Measurements from ENCODE around the gene TMEM161A. TPM values are rescaled to one million over a fixed set of nuclear protein-coding genes. Genes with fewer than 3 reads are reported as not detected.

The TMEM161A gene
- total RNA-seq, 1 donor = 9.3 TPM

DNA sequence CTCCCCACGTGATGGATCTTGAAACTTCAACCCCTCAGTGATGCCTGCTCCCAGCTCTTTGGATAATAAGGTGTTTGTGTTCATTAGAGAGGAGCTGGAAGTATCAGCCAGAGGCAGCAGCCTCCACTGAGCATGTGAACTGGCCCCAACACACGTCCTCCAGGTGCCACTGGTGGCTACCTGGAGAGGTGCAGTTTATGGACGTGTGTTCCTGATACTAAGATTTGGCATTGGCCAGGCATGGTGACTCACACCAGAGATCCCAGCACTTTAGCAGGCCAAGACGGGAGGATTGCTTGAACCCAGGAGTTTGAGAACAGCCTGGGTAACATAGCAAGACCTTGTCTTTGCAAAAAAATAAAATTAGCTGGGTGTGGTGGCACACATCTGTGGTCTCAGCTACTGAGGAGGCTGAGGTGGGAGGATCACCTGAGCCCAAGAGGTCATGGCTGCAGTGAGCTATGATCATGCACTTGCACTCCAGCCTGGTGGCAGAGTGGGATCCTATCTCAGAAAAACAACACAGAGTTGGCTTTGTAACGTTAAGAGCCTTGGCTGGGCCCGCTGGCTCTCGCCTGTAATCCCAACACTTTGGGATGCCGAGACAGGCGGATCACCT is 40.1 kb downstream of the TMEM161A start:
- TF ChIP-seq, protein P1, sequence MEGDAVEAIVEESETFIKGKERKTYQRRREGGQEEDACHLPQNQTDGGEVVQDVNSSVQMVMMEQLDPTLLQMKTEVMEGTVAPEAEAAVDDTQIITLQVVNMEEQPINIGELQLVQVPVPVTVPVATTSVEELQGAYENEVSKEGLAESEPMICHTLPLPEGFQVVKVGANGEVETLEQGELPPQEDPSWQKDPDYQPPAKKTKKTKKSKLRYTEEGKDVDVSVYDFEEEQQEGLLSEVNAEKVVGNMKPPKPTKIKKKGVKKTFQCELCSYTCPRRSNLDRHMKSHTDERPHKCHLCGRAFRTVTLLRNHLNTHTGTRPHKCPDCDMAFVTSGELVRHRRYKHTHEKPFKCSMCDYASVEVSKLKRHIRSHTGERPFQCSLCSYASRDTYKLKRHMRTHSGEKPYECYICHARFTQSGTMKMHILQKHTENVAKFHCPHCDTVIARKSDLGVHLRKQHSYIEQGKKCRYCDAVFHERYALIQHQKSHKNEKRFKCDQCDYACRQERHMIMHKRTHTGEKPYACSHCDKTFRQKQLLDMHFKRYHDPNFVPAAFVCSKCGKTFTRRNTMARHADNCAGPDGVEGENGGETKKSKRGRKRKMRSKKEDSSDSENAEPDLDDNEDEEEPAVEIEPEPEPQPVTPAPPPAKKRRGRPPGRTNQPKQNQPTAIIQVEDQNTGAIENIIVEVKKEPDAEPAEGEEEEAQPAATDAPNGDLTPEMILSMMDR (IDR thresholded peaks at IDR 0.05; ENCODE audit: insufficient read depth, low read length) = no peak
- H3K4me3 ChIP-seq (ENCODE audit: low read depth, low read length) = no peak overlapping the region
- no peak for DNase-seq (ENCODE audit: low read depth)

GRCh38 chr19:19096641-19097627 is 41.3 kb downstream of the TMEM161A start:
- DNase-seq (ENCODE audit: low read depth) = no peak
- TF ChIP-seq, protein P1 (IDR thresholded peaks at IDR 0.05; ENCODE audit: insufficient read depth, low read length) = no peak
- H3K4me3 ChIP-seq (ENCODE audit: low read depth, low read length) = no peak overlapping the region

DNA sequence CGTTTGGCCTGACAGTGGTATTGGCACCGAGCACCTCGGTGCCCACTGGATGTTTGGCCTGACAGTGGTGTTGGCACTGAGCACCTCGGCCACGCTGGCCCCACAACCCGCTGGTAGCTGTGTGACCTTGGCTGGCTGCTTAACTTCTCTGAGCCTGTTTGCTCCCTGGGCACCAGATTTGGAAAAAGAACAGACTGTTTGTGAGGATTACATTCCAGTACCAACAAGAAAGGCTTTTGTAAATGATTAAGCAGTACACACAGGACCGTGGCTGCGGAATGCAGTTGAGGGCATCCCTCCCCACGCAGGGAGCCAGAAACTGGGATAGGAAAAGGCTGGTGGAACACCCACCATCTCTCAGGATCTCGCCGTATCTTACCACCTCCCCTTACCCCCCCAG is 42.6 kb downstream of the TMEM161A start:
- H3K4me3 ChIP-seq (ENCODE audit: low read depth, low read length) = no peak overlapping the region
- TF ChIP-seq, protein P1 (IDR thresholded peaks at IDR 0.05; ENCODE audit: insufficient read depth, low read length) = no peak
- no peak for DNase-seq (ENCODE audit: low read depth)

DNA sequence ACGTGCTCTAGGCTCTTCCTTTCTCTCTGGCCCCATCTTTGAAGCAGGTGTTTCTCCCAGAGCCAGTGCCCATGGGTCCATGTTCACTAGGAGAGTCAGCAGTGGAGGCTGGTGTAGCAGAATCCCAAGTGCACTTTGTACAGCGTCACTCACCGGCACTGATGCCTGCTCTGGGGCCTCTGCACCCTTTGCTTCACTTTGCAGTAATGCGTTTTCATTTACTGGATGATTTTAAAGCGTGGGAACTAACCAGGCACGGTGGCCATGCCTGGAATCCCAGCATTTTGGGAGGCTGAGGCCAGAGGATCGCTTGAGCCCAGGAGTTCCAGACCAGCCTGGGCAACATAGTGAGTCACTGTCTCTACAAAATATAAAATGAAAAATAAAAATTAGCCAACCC is 43.8 kb downstream of the TMEM161A start:
- DNase-seq (ENCODE audit: low read depth) = no peak
- TF ChIP-seq, protein P1 (IDR thresholded peaks at IDR 0.05; ENCODE audit: insufficient read depth, low read length) = no peak
- no peak overlapping the region for H3K4me3 ChIP-seq (ENCODE audit: low read depth, low read length)

- DNase-seq (ENCODE audit: low read depth) = no peak
- TF ChIP-seq, protein P1 (IDR thresholded peaks at IDR 0.05; ENCODE audit: insufficient read depth, low read length) = no peak
These were observed 50.6 kb downstream of the TMEM161A start for GRCh38 chr19:19087676-19088075.

DNA sequence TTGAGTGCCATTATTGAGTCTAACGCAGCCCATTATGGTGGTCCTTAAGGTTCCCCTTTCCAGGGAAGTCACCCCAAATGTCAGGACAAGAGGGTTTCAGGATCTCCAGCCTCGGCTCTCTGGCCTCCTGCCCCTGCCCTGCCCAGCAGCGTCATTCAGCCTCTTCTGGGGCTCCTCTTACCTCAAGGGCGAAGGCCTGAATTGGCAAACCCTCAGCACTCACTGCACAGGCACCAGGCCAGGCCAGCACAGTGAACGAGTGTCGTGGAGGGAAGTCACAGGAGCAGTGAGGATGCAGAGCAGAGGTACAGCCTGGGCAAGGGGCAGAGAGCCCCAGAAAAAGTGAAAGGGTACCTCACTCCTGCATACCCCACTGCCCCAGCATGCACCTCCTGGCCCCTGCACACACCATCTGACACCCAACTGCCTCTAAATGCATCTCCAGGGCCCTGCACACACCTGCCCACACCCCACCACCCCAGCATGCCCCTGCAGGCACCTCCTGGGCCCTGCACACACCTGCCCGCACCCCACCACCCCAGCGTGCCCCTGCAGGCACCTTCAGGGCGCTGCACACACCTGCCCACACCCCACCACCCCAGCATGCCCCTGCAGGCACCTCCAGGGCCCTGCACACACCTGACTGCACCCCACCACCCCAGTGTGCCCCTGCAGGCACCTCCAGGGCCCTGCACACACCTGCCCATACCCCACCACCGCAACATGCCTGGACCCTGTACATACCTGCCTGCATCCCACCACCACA is 54.7 kb downstream of the TMEM161A start:
- no peak overlapping the region for H3K4me3 ChIP-seq (ENCODE audit: low read depth, low read length)
- no peak for DNase-seq (ENCODE audit: low read depth)
- TF ChIP-seq, protein P1 (IDR thresholded peaks at IDR 0.05; ENCODE audit: insufficient read depth, low read length) = no peak

More at GRCh38 chr19:19087676-19088075, 50.6 kb downstream of the TMEM161A start:
- H3K4me3 ChIP-seq (ENCODE audit: low read depth, low read length) = no peak overlapping the region
